GM19468 (cell line): ENCODE results near the gene RC3H1.

Experiments
- ATAC-seq: cut with Tn5 transposase; IDR thresholded peaks from one replicate; pipeline ENCODE4 v1.9.1; 2021; ENCODE audit warnings: mild to moderate bottlenecking, moderate library complexity, moderate number of reproducible peaks; ENCODE audit not compliant: unreplicated experiment; ENCODE audit errors: extremely low read depth

The RC3H1 gene

GRCh38 chr1:173889885-173890284 lies 132.3 kb downstream of the RC3H1 start:
- no peak for ATAC-seq

GRCh38 chr1:173888749-173889148 lies 133.4 kb downstream of the RC3H1 start:
- ATAC-seq = no peak

- no peak for ATAC-seq
These were observed 134.5 kb downstream of the RC3H1 start for GRCh38 chr1:173887627-173888026.

GRCh38 chr1:173886746-173887611 lies 135.2 kb downstream of the RC3H1 start:
- no peak for ATAC-seq

- no peak for ATAC-seq
These were observed 137.5 kb downstream of the RC3H1 start for GRCh38 chr1:173884701-173885100.
